Heart left ventricle (tissue), 16 donors: ENCODE measurements around the gene ZFAND2B. TPM values are rescaled to one million over a fixed set of nuclear protein-coding genes. Genes with fewer than 3 reads are reported as not detected.

Experiments
- ATAC-seq, 4 donors: fragments of 200-7000 bp; cut with Tn5 transposase; one replicate each; pipeline ENCODE4 v1.9.1; 2020 to 2022; ENCODE audit warnings: moderate library complexity in 4 of 4, mild to moderate bottlenecking in 3 of 4, moderate number of reproducible peaks in 1 of 4
- DNase-seq, 5 donors: peaks; one replicate each; pipeline ENCODE4 v3.0.0-alpha.2; 2020
- H3K27ac ChIP-seq, 12 donors: fragments of 200-600 bp; sonication (generic) in 4 of 12; one replicate each; pipeline versions ENCODE4 v1.5.0 to v1.8.0; 2016 to 2022; ENCODE audit warnings: mild to moderate bottlenecking in 2 of 12
- H3K27me3 ChIP-seq, 9 donors: fragments of 200-600 bp; sonication (generic) in 2 of 9; one replicate each; pipeline versions ENCODE4 v1.5.1 to v1.8.0; 2016 to 2022; ENCODE audit warnings: mild to moderate bottlenecking in 3 of 9
- H3K36me3 ChIP-seq, 9 donors: fragments of 200-600 bp; sonication (generic) in 2 of 9; one replicate each; pipeline versions ENCODE4 v1.5.0 to v1.8.0; 2018 to 2022; ENCODE audit warnings: mild to moderate bottlenecking in 2 of 9
- H3K4me1 ChIP-seq, 12 donors: fragments of 200-600 bp; sonication (generic) in 4 of 12; one replicate each; pipeline versions ENCODE4 v1.5.0 to v1.8.0; 2016 to 2022; ENCODE audit warnings: mild to moderate bottlenecking in 3 of 12
- H3K4me3 ChIP-seq, 12 donors: fragments of 200-600 bp; sonication (generic) in 4 of 12; one replicate each; pipeline versions ENCODE4 v1.5.0 to v1.8.0; 2017 to 2022; ENCODE audit warnings: mild to moderate bottlenecking in 9 of 12, moderate library complexity in 4 of 12
- H3K9me3 ChIP-seq, 12 donors: fragments of 200-600 bp; sonication (generic) in 4 of 12; one replicate each; pipeline versions ENCODE4 v1.5.0 to v1.8.0; 2016 to 2022; ENCODE audit warnings: mild to moderate bottlenecking in 1 of 12
- CTCF ChIP-seq, 12 donors: fragments of 200-600 bp; sonication (generic) in 4 of 12; IDR thresholded peaks; one replicate each; pipeline versions ENCODE4 v1.5.0 to v1.8.0; 2018 to 2022; ENCODE audit warnings: antibody characterized with exemption in 12 of 12, mild to moderate bottlenecking in 5 of 12
- POLR2A ChIP-seq, 2 donors: fragments of 450-650 bp; IDR thresholded peaks; one replicate each; pipeline ENCODE4 v1.6.1; 2017; ENCODE audit warnings: antibody characterized with exemption in 2 of 2, mild to moderate bottlenecking in 2 of 2, moderate library complexity in 2 of 2
- WGBS, 4 donors: extraction: QIAGEN DNeasy Blood & Tissue Kit in 2 of 4; methylation state at CpG; one replicate each; pipeline versions ENCODE4 v1.1.5 to v1.1.7; 2013 to 2018; 5-methylcytosine and 5-hydroxymethylcytosine counted together
- intact Hi-C, 10 donors: fragments of 100-400 bp; cut with DNase I; formaldehyde crosslinking; loops; one replicate each; pipeline versions ENCODE4 v1.11.1 to v1.14.2; 2022
- polyA plus RNA-seq, 2 donors: library from polyadenylated mRNA; stranded (reverse); fragments of 200-250 nt; gene quantifications; one replicate each; pipeline ENCODE4 v1.2.3, GENCODE V29; 2013
- total RNA-seq, 9 donors: library from RNA; depleted of rRNA in 2 of 9; stranded (reverse); fragments of >200 nt in 2 of 9; fragmentation: NEBNext Ultra II Directional in 3 of 9; extraction: Animal tissue kit (Norgen Biotek cat#: 25700) in 3 of 9; gene quantifications; one replicate each; pipeline versions ENCODE4 v1.1.0 to v1.2.4, GENCODE V29; 2016 to 2023
- donor health status: ischemic (EF 13 %, LVEDD 7.1; RV severe dilation, severe dysfunction).
- donor health status: healthy with polysubstance abuse.
- donor health status: DM: no; HTN: yes; CAD: no.
- donor health status: DM: no; HTN: no; CAD: no.
- donor health status: ischemic (EF 25% LVEDD 6.9; RV normal size, moderate dysfunction).
- donor health status: ischemic (EF 25% LVEDD 5.7; RV mildly dilated, moderate dysfunction).
- donor health status: healthy.
- donor health status: DM: yes; HTN: yes; CAD: no.
- donor health status: ischemic (EF 35%, LVEDD 5.7; RV mildly dilated, moderate dysfunction).
- donor health status: nonischemic (EF 11% LVEDD 7.7; RV severe dilation, severe dysfunction).
- donor health status: DM: yes; HTN: yes; CAD: no.
- donor health status: PGD.
- donor health status: ischemic (EF 29% LVEDD 5.4; RV normal size, mild dysfunction).
- donor health status: nonischemic (EF 23%, LVEDD 6.1; RV moderate dilation, normal function).

ZFAND2B gene
- total and polyA plus RNA-seq, 11 donors = 13.9 to 35.7 (median 23.5) TPM

DNA sequence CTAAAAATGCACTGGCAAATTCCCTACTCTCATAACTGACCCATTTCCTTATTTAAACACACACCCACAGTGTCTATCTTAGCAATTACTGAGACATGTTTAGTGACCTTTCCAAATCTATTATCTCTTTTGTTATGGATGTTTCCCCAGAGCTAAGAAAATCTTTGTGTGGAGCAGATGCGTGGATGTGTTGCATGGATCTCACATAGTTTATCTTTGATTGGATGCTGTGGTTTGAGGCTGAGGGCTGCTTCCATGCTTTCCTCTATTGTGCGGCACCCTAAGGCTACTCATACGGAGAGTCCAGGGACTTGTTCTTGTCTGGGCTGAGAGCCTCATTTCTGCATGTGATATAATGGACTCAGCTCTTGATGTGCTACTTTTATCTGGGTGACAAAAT is 27.7 kb downstream of the ZFAND2B start:
- Histone ChIP-seq H3K27me3 (no peaks in the 10 kb centered on the region), H3K4me1 (peaks cover 0 to 22% (median 11%) of the 10 kb centered on the region in 12 donors), H3K4me3 (no peak overlapping the region), H3K27ac (no peak overlapping the region), H3K9me3 (no peaks in the 10 kb centered on the region), H3K36me3 (peaks cover 0 to 80% (median 73%) of the 10 kb centered on the region in 9 donors)
- ATAC-seq = no peak
- no peak for DNase-seq
- 71 to 93% (median 84%) methylated on average over 3 of the region's 3 CpGs for WGBS, 4 donors
- intact Hi-C loops = loop anchor here in 1 of 10 donors (10.0 kb wide), 1 partner anchor 60 kb away; no protein-coding TSS in a partner anchor
- no peak for TF ChIP-seq POLR2A (IDR thresholded peaks at IDR 0.05)
- no peak for TF ChIP-seq CTCF (IDR thresholded peaks at IDR 0.05)

- intact Hi-C loops = loop anchor here in 1 of 10 donors (10.0 kb wide), 1 partner anchor 51 kb away; no protein-coding TSS in a partner anchor
- DNase-seq (peak in 2 of 5 donors; percentile 40 to 43), ATAC-seq (no peak)
These were observed 36.7 kb downstream of the ZFAND2B start for GRCh38 chr2:219243291-219243761.

GRCh38 chr2:219244789-219245147 is 38.2 kb downstream of the ZFAND2B start:
- Histone ChIP-seq H3K4me1 (peaks cover 5 to 49% (median 27%) of the 10 kb centered on the region in 12 donors), H3K27me3 (no peaks in the 10 kb centered on the region), H3K9me3 (no peaks in the 10 kb centered on the region), H3K36me3 (peaks cover 0 to 26% (median 17%) of the 10 kb centered on the region in 9 donors), H3K27ac (peak overlapping the region; percentile 77 to 98 (median 93)), H3K4me3 (peak overlapping the region; percentile 67 to 95 (median 84))
- DNase-seq (no peak), ATAC-seq (no peak)
- intact Hi-C loops = loop anchor here in 4 of 10 donors (1.0 to 10.0 kb wide), 4 partner anchors 15 to 50 kb away; partner anchors contain the start of genes ANKZF1 (in 1 of the 4), ATG9A (in 1 of the 4) and DNAJB2 (in 1 of the 4)
- TF ChIP-seq CTCF (IDR thresholded peaks at IDR 0.05) (no peak), POLR2A (IDR thresholded peaks at IDR 0.05) (no peak)
- 31 to 46% (median 43%) methylated on average over 6 of the region's 6 CpGs for WGBS, 4 donors

More at GRCh38 chr2:219243291-219243761, 36.7 kb downstream of the ZFAND2B start:
- Histone ChIP-seq H3K4me3 (peak overlapping the region in 6 of 12 donors; percentile 12 to 49 (median 30)), H3K9me3 (no peaks in the 10 kb centered on the region), H3K36me3 (peaks cover 0 to 30% (median 21%) of the 10 kb centered on the region in 9 donors), H3K4me1 (peaks cover 0 to 34% (median 15%) of the 10 kb centered on the region in 12 donors), H3K27ac (peak overlapping the region in 1 of 12 donors; percentile 4), H3K27me3 (no peaks in the 10 kb centered on the region)
- TF ChIP-seq POLR2A (IDR thresholded peaks at IDR 0.05) (no peak), CTCF (IDR thresholded peaks at IDR 0.05) (no peak)
- WGBS, 4 donors = 38 to 48% (median 46%) methylated on average over 28 of the region's 28 CpGs

GRCh38 chr2:219245148-219245898 is 38.7 kb downstream of the ZFAND2B start, which contains the start of the genes GLB1L and STK16:
Gene GLB1L (minus strand): TSS chr2:219245444. CDS start chr2:219243573, 1,871 bp downstream.
Gene STK16 (plus strand): TSS chr2:219245479. CDS start chr2:219246000, 521 bp downstream.
- Histone ChIP-seq H3K27me3 (no peaks in the 10 kb centered on the region), H3K4me1 (peaks cover 6 to 54% (median 33%) of the 10 kb centered on the region in 12 donors), H3K27ac (peak within 1 kb of the TSS; percentile 77 to 98 (median 93)), H3K9me3 (no peaks in the 10 kb centered on the region), H3K36me3 (peaks cover 0 to 30% (median 20%) of the 10 kb centered on the region in 9 donors), H3K4me3 (peak within 1 kb of the TSS; percentile 67 to 95 (median 84))
- peak; percentile 85 to 95 (median 95) for ATAC-seq
- TF ChIP-seq CTCF (IDR thresholded peaks at IDR 0.05) (no peak), POLR2A (IDR thresholded peaks at IDR 0.05) (peak in 1 of 2 donors; percentile 80)
- 0 to 1% (median 0%) methylated on average over 23 to 46 of the region's 46 CpGs for WGBS, 4 donors
- peak; percentile 94 to 97 (median 95) for DNase-seq
- intact Hi-C loops = loop anchor here in 4 of 10 donors (1.0 to 10.0 kb wide), 4 partner anchors 16 to 49 kb away; partner anchors contain the start of genes ANKZF1 (in 1 of the 4), ATG9A (in 1 of the 4) and DNAJB2 (in 1 of the 4)
